ENCODE data around the gene TCEAL1.
A peak's percentile ranks its signal among the peaks of the same experiment; 100 is the strongest.
"Not testable (repeated sequence)": the region's sequence is repeated elsewhere in the genome, so short reads cannot be mapped to it uniquely, and the experiment has no call there.

Gene TCEAL1

GRCh38 chrX:103656617-103657016 is 27.8 kb downstream of the TCEAL1 start:
- no peak for TF ChIP-seq CTCF (IDR thresholded peaks at IDR 0.05; ENCODE audit: low read depth, low read length)
- peak; percentile 29 for DNase-seq (ENCODE audit: extremely low read depth, low read depth)

GRCh38 chrX:103657066-103657465 is 28.3 kb downstream of the TCEAL1 start:
- DNase-seq (ENCODE audit: extremely low read depth, low read depth): not testable (repeated sequence)

DNA sequence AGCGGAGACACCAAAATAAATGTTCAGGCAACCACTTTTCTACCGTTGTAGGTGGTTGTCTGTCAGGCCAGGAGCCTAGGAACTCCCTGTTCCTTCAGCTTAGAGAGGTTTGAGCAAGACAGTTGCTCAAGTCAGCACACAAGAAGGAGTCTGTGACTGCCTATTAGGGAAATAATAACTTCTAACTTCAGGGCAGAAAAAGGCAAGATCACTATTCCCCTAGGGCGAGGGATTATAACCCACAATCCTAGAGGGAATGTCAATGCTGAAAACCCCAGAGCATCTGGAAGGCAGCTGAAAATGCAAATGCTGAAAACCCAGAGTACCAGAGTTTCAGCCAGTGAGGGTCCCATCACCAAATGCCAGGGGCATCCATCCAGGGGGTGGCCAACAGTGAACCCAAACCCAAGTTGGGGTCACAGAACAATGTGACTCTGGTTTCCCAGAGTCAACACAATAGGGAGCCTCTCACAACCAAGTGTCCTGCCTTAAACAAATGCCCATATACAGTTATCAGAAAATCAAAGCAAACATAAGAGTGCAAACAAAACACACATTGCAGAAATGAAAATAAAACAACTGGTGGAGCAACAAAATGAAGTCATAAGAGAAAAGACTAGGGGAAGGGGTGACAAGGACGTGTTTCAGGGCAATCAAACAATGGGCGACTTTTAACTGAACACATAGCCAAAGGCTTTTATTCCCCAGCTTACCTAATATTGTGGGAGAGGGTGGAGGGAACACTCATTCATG is 30.1 kb downstream of the TCEAL1 start:
- TF ChIP-seq CTCF (IDR thresholded peaks at IDR 0.05; ENCODE audit: low read depth, low read length): no peak
- no peak for DNase-seq (ENCODE audit: extremely low read depth, low read depth)

DNA sequence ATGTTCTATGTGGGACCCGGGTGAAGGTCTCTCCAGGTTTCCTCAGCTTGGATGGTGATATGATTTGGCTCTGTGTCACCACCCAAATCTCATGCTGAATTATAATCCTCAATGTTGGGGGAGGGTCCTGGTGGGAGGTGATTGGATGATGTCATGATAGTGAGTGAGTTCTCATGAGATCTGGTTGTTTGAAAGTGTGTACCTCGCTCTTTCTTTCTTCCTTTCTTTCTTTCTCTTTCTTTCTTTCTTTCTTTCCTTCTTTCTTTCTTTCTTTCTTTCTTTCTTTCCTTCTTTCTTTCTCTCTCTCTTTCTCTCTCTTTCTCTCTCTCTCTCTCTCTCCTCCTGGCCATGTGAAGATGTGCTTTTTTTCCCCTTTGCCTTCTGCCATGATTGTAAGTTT is 30.7 kb downstream of the TCEAL1 start:
- DNase-seq (ENCODE audit: extremely low read depth, low read depth): not testable (repeated sequence)

GRCh38 chrX:103663981-103664762 is 35.4 kb downstream of the TCEAL1 start:
- no peak for TF ChIP-seq CTCF (IDR thresholded peaks at IDR 0.05; ENCODE audit: low read depth, low read length)
- DNase-seq (ENCODE audit: extremely low read depth, low read depth): no peak

DNA sequence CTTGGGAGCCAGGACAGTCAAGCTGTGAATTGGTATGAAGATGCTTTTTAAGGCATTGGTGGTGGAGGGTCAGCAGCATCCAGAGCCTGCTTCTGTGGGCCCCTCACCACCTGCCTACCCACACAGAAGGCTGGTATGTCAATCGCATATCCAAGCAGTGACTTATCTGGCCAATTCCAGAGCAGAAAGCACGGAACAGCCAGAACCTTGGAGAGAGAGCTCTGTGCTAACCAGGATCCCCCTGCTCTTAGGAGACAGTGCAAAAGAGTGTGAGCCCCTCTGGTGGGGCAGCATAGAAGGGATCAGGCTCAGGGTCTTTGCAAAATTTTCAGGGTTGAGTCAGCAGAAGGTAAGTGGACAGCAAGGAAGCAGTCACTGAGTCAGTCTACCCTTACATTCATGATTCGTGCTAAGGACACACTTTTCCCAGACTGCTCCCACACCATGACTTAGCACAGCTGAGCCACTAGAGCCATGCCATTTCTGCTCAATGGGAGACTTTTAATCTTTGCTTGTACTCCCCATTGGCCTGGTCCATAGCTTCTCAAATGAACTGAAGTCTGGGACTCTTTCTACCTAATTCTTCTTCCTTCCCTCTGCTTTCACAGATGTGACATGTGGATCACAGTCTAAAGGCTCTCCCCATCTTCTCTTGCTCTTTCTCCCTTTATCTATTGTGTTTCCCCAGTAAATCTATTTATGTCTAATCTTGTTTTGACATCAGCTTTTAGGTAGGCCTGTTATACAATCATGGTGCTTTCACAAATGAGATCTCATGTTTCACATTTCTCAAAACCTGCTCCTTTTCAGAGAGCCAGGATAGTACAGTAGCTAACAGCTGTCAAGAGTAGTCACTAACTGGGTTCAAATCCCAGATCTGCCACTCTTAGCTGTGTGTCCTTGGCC is 37.7 kb downstream of the TCEAL1 start:
- DNase-seq (ENCODE audit: extremely low read depth, low read depth): no peak
- TF ChIP-seq CTCF (IDR thresholded peaks at IDR 0.05; ENCODE audit: low read depth, low read length): no peak

GRCh38 chrX:103669745-103670144 is 41.0 kb downstream of the TCEAL1 start:
- no peak for TF ChIP-seq CTCF (IDR thresholded peaks at IDR 0.05; ENCODE audit: low read depth, low read length)
- no peak for DNase-seq (ENCODE audit: extremely low read depth, low read depth)
